ENCODE data around the gene PDCD1. TPM values are rescaled to one million over a fixed set of nuclear protein-coding genes. Genes with fewer than 3 reads are reported as not detected.

The PDCD1 gene
- total RNA-seq, 1 experiment from 2014 or later: 0.22 TPM

DNA sequence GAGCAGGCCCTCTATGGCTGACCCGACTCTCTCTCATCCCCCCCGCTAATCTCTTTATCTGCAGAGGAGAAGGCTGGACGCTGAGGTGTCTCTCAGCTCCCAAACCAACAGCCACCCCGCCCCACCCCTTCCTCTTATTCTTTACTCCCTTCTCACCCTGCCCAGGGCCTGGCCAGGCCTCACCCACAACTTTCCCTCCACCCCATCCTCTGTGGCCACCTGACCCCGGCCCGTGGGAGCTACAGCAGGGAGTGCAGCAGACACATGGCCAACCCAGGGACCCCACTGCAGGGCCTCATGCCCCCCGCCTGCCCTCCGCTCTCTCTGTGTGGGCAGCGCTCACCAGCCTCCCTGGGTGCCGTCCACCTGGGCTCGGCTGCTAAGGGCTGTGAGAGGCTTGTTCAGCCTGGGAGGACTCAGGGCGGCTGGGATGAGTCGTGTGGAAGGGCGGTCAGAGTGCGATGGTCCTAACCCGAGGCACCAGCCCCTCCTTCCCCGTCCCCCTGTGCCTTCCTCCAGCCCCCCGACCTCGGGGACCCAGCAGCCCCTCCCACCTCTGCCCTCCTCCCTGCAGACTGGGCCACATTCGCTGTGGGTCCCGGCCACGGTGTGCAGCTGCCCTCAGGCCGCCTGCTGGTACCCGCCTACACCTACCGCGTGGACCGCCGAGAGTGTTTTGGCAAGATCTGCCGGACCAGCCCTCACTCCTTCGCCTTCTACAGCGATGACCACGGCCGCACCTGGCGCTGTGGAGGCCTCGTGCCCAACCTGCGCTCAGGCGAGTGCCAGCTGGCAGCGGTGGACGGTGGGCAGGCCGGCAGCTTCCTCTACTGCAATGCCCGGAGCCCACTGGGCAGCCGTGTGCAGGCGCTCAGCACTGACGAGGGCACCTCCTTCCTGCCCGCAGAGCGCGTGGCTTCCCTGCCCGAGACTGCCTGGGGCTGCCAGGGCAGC is 42.9 kb downstream of the PDCD1 start:
- ChIA-PET POLR2A (no interaction called here), CTCF (no interaction called here)
- TF ChIP-seq SIN3A (IDR thresholded peaks at IDR 0.05; ENCODE audit: low read depth): no peak
- TF ChIP-seq, protein P1, sequence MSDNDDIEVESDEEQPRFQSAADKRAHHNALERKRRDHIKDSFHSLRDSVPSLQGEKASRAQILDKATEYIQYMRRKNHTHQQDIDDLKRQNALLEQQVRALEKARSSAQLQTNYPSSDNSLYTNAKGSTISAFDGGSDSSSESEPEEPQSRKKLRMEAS (IDR thresholded peaks at IDR 0.05): no peak
- TF ChIP-seq, protein P2, sequence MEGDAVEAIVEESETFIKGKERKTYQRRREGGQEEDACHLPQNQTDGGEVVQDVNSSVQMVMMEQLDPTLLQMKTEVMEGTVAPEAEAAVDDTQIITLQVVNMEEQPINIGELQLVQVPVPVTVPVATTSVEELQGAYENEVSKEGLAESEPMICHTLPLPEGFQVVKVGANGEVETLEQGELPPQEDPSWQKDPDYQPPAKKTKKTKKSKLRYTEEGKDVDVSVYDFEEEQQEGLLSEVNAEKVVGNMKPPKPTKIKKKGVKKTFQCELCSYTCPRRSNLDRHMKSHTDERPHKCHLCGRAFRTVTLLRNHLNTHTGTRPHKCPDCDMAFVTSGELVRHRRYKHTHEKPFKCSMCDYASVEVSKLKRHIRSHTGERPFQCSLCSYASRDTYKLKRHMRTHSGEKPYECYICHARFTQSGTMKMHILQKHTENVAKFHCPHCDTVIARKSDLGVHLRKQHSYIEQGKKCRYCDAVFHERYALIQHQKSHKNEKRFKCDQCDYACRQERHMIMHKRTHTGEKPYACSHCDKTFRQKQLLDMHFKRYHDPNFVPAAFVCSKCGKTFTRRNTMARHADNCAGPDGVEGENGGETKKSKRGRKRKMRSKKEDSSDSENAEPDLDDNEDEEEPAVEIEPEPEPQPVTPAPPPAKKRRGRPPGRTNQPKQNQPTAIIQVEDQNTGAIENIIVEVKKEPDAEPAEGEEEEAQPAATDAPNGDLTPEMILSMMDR (IDR thresholded peaks at IDR 0.05 in 2 of 3, conservative IDR thresholded peaks at IDR 0.05 in 1 of 3; ENCODE audit: borderline replicate concordance in 1 of 3, insufficient read depth in 1 of 3, low read depth in 2 of 3, low read length in 2 of 3): no peak
- TF ChIP-seq JUND (IDR thresholded peaks at IDR 0.05): no peak
- TF ChIP-seq FOSL1 (IDR thresholded peaks at IDR 0.05; ENCODE audit: low read depth): no peak

More for the DNA sequence above, 42.9 kb downstream of the PDCD1 start:
- intact Hi-C loops (cut with micrococcal nuclease): no loop called here
- Histone ChIP-seq H3K27me3 (ENCODE audit: insufficient read depth, low read length) (no peaks in the 10 kb centered on the region), H3K9me2 (ENCODE audit: insufficient read depth) (no peaks in the 10 kb centered on the region), H3K4me1 (ENCODE audit: control insufficient read depth in 1 of 2, insufficient read depth in 2 of 2, low read length in 2 of 2) (no peaks in the 10 kb centered on the region), H3K27ac (ENCODE audit: low read depth, low read length) (no peak overlapping the region), H3K4me2 (ENCODE audit: low read length) (no peak overlapping the region), H3K9me3 (ENCODE audit: control insufficient read depth in 1 of 2, insufficient read depth in 1 of 2, low read depth in 1 of 2, low read length in 2 of 2) (no peaks in the 10 kb centered on the region), H3K4me3 (replicated peaks in 1 of 2; ENCODE audit: low read depth in 1 of 2, low read length in 2 of 2) (no peak overlapping the region), H3K9ac (ENCODE audit: low read length) (no peak overlapping the region), H3K79me2 (ENCODE audit: insufficient read depth, low read length) (no peaks in the 10 kb centered on the region), H3K36me3 (ENCODE audit: control insufficient read depth in 1 of 2, insufficient read depth in 2 of 2, low read length in 2 of 2) (no peaks in the 10 kb centered on the region), H4K20me1 (ENCODE audit: insufficient read depth) (no peaks in the 10 kb centered on the region), H2AFZ (ENCODE audit: low read depth, low read length, poor library complexity, severe bottlenecking) (no peak overlapping the region)
- ATAC-seq: no peak
- DNase-seq (ENCODE audit: low read depth, low spot score): no peak
- BruUV-seq (replicated peaks): no TSS peak
- RAD21 ChIA-PET (ENCODE audit: low non-redundant PET in 1 of 2, low total read pairs in 2 of 2, uncharacterized antibody in 2 of 2, unreplicated experiment in 2 of 2): no interaction called here

Measured in HCT116 (cell line).